Measurements from ENCODE around the gene NRXN3. TPM values are rescaled to one million over a fixed set of nuclear protein-coding genes. Genes with fewer than 3 reads are reported as not detected.

NRXN3 gene
- total and polyA plus RNA-seq, 2 of the 4 experiments (the other 2 are of a cell fraction) = 4.8 to 25.1 TPM

DNA sequence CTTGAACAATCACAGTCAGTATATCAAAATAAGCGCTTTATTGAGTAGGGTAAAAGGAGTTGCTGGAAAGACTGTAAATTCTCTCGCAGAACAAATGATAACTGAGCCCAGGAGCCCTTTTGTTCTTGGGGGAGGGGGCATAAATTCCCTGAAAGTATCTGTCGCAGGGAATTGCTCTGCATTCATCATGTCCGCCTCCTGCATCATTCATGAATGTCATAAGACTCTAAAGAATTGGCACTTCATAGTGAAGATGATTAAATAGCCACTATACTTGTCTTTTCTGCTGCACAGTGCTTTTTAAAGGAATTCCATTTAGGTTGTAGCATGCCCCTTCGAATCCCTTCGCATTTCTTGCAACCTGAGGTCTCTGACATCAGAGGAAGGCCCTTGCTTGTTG is 1278.8 kb downstream of the NRXN3 start:
- H4K20me1 ChIP-seq (ENCODE audit: insufficient read depth, low read length) = no peaks in the 10 kb centered on the region
- no peak overlapping the region for H2AFZ ChIP-seq (replicated peaks; ENCODE audit: low read length, poor library complexity)
- DNase-seq (no peak), ATAC-seq (ENCODE audit: low read depth) (no peak)
- intact Hi-C loops (cut with micrococcal nuclease) (no loop called here), dilution Hi-C loops (cut with HindIII; ENCODE audit: low sequenced_read_pairs, unreplicated experiment) (no loop called here), in situ Hi-C loops (cut with MboI; ENCODE audit: low sequenced_read_pairs) (no loop called here)
- no peak overlapping the region for H3K9ac ChIP-seq (ENCODE audit: low read depth, low read length)
- no peaks in the 10 kb centered on the region for H3K36me3 ChIP-seq (ENCODE audit: control insufficient read depth, insufficient read depth, low read length)
- H3K4me1 ChIP-seq (ENCODE audit: control insufficient read depth, insufficient read depth, low read length) = no peaks in the 10 kb centered on the region; the same call in 1 of the 2 replicates
- H3K56ac ChIP-seq (ENCODE audit: extremely low read depth, insufficient read depth, low read length) = no peak overlapping the region
- POLR2A ChIA-PET (ENCODE audit: unreplicated experiment) = no interaction called here
- no TSS peak for BruUV-seq (replicated peaks)
- TF ChIP-seq MAFK (IDR thresholded peaks at IDR 0.05; ENCODE audit: low read depth, low read length) (no peak), SMC3 (IDR thresholded peaks at IDR 0.05; ENCODE audit: low read depth, low read length) (no peak), BHLHE40 (IDR thresholded peaks at IDR 0.05; ENCODE audit: low read depth, low read length) (no peak), RFX5 (IDR thresholded peaks at IDR 0.05; ENCODE audit: low read depth, low read length) (no peak), POLR2A (IDR thresholded peaks at IDR 0.05; ENCODE audit: low read depth, low read length) (no peak), RAD21 (IDR thresholded peaks at IDR 0.05; ENCODE audit: low read length) (no peak), MXI1 (IDR thresholded peaks at IDR 0.05; ENCODE audit: borderline replicate concordance, low read depth, low read length) (no peak), CHD1 (IDR thresholded peaks at IDR 0.05; ENCODE audit: low read depth, low read length) (no peak), MAZ (IDR thresholded peaks at IDR 0.05; ENCODE audit: borderline replicate concordance, low read depth, low read length) (no peak), FOS (IDR thresholded peaks at IDR 0.05; ENCODE audit: low read depth, low read length) (no peak), RCOR1 (IDR thresholded peaks at IDR 0.05; ENCODE audit: insufficient replicate concordance, low read length) (no peak), CEBPB (IDR thresholded peaks at IDR 0.05; ENCODE audit: low read depth, low read length) (no peak), NFE2L2 (IDR thresholded peaks at IDR 0.05; ENCODE audit: low read depth, low read length) (no peak)
- TF ChIP-seq, protein P1, sequence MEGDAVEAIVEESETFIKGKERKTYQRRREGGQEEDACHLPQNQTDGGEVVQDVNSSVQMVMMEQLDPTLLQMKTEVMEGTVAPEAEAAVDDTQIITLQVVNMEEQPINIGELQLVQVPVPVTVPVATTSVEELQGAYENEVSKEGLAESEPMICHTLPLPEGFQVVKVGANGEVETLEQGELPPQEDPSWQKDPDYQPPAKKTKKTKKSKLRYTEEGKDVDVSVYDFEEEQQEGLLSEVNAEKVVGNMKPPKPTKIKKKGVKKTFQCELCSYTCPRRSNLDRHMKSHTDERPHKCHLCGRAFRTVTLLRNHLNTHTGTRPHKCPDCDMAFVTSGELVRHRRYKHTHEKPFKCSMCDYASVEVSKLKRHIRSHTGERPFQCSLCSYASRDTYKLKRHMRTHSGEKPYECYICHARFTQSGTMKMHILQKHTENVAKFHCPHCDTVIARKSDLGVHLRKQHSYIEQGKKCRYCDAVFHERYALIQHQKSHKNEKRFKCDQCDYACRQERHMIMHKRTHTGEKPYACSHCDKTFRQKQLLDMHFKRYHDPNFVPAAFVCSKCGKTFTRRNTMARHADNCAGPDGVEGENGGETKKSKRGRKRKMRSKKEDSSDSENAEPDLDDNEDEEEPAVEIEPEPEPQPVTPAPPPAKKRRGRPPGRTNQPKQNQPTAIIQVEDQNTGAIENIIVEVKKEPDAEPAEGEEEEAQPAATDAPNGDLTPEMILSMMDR (conservative IDR thresholded peaks at IDR 0.05; ENCODE audit: low read depth, low read length) = no peak
- TF ChIP-seq, protein P2, sequence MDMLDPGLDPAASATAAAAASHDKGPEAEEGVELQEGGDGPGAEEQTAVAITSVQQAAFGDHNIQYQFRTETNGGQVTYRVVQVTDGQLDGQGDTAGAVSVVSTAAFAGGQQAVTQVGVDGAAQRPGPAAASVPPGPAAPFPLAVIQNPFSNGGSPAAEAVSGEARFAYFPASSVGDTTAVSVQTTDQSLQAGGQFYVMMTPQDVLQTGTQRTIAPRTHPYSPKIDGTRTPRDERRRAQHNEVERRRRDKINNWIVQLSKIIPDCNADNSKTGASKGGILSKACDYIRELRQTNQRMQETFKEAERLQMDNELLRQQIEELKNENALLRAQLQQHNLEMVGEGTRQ (IDR thresholded peaks at IDR 0.05; ENCODE audit: low read depth, low read length) = no peak
- H2BK5ac ChIP-seq (ENCODE audit: low read depth, low read length, poor library complexity, severe bottlenecking) = no peak overlapping the region
- H3K9me3 ChIP-seq (ENCODE audit: control insufficient read depth, insufficient read depth, low read length) = no peaks in the 10 kb centered on the region
- H2BK15ac ChIP-seq (ENCODE audit: low read depth, low read length) = no peak overlapping the region
- no peak overlapping the region for H3K4me2 ChIP-seq (ENCODE audit: low read depth, low read length)
- no peaks in the 10 kb centered on the region for H3K79me1 ChIP-seq (ENCODE audit: low read depth in 1 of 2, low read length in 2 of 2)
- CTCF ChIA-PET = no interaction called here
- no peak overlapping the region for H2AK5ac ChIP-seq (ENCODE audit: low read depth, low read length)
- no peak overlapping the region for H2AK9ac ChIP-seq (replicated peaks; ENCODE audit: low read depth, low read length, poor library complexity)
- no peak overlapping the region for H4K5ac ChIP-seq (ENCODE audit: low read depth, low read length)
- H3K27me3 ChIP-seq (ENCODE audit: control insufficient read depth, insufficient read depth, low read length) = no peaks in the 10 kb centered on the region
- H3K27ac ChIP-seq (ENCODE audit: insufficient read depth, low read length) = no peak overlapping the region
- WGBS, 2 experiments (ENCODE audit: extremely low coverage in 2 of 2, insufficient read length in 1 of 2) = no CpG with 5 or more reads among the region's 6 CpGs
- no peak overlapping the region for H2BK20ac ChIP-seq (ENCODE audit: low read depth, low read length)
- no peak overlapping the region for H4K8ac ChIP-seq (ENCODE audit: low read depth in 2 of 2, low read length in 2 of 2)
- no peak overlapping the region for H4K91ac ChIP-seq (ENCODE audit: insufficient read depth, low read depth, low read length)
- no peak overlapping the region for H3K4ac ChIP-seq (ENCODE audit: low read depth, low read length)
- H3K14ac ChIP-seq (replicated peaks; ENCODE audit: low read depth, low read length) = no peak overlapping the region
- H3K18ac ChIP-seq (ENCODE audit: low read depth, low read length) = no peak overlapping the region
- no peak overlapping the region for H2BK120ac ChIP-seq (ENCODE audit: low read depth, low read length)
- H3K4me3 ChIP-seq (ENCODE audit: insufficient read depth, low read depth, low read length) = no peak overlapping the region
- H3K23ac ChIP-seq (ENCODE audit: low read depth, low read length) = no peak overlapping the region
- no peaks in the 10 kb centered on the region for H3K9me1 ChIP-seq (ENCODE audit: insufficient read depth, low read length)

All from IMR-90 (cell line).